Embryonic facial prominence (tissue), 1 donor: ENCODE data around the gene KRTAP22-1.

Experiments
- DNase-seq: peaks from one replicate; pipeline ENCODE4 v3.0.0-alpha.2; 2016; ENCODE audit errors: extremely low spot score

KRTAP22-1 gene

DNA sequence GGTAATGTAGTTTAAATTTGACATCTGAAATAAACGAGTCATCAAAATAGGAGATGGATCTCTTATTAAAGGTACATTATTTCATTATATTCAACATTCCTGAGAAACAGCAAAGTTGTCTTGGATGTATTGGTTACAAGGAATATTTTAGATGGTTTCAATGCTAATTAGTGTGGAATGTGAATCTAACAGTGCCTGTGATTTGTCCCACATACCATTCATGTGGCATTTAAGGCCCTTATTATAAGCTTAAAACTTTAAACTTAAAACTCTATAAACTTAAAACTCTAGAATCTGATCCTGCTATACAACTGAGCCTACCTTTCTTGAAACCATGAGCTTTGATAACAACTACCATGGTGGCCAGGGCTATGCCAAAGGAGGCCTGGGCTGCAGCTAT lies at the start of gene KRTAP22-1:
Gene KRTAP22-1 (plus strand): TSS at position 301 of the 400 bp plus-strand sequence.
- no peak for DNase-seq

GRCh38 chr21:30552782-30553181 lies 48.1 kb upstream of the KRTAP22-1 start:
- no peak for DNase-seq

DNA sequence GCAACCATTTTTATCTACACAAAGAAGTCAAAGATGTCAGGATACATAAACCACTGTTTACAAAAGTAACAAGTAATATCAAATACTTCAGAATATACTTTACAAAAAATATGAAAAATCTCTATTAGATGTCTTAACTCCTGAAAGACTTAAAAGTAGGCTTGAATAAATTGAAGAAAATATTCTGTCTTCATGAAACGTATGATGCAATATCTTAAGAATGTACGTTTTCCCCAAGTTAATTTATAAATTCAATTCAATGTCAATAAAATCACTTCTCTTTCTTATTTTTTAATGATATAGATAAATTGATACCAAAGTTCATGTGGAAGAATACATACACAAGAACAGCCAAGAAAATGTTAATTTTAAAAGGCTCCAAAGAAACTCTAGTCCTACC lies 45.8 kb upstream of the KRTAP22-1 start:
- no peak for DNase-seq

- DNase-seq, result no peak
These were observed 39.5 kb upstream of the KRTAP22-1 start, which contains the start of gene KRTAP19-7 for GRCh38 chr21:30561264-30561895. KRTAP19-7 (minus strand) TSS chr21:30561314; CDS start chr21:30561289, 25 bp downstream.

DNA sequence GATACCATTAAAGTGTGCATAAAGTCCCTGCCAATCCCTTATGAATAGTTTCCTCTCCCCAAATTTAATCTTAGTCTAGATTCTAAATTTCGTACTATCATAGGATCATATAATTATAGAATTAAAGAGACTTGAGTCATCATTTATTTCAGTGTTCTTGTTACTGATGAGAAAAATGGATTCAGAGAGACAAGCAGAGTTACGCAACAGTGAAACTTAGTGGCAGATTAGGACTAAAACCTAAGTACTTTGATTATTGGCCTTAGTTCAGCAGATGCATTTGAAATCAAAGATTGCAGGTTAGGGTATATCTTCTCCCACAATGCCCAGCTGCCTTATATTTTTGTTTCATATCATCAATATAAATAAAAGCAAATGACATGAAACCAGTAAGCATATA lies 38.9 kb upstream of the KRTAP22-1 start:
- no peak for DNase-seq

DNA sequence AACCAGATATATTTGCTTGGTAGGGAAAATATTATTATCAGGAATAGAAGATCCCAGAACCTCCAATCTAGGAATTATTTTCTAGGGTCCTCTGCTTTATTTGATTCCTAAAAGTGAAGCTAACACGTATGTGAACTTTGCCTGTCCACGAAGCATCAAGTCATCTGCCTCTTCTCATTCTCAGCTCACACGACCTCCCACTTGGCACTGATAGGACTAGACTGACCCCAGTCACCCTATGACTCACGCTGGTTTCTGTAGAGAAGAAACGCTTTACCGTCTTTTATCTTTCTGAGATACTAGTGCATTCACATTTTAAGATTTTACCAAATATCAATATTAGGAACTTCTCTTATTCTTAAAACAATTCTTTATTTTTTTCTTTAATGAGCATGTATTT lies 37.8 kb upstream of the KRTAP22-1 start:
- DNase-seq, result no peak

- no peak for DNase-seq
These were observed 37.3 kb upstream of the KRTAP22-1 start for GRCh38 chr21:30563630-30564029.

GRCh38 chr21:30567617-30568016 lies 33.3 kb upstream of the KRTAP22-1 start:
- no peak for DNase-seq

DNA sequence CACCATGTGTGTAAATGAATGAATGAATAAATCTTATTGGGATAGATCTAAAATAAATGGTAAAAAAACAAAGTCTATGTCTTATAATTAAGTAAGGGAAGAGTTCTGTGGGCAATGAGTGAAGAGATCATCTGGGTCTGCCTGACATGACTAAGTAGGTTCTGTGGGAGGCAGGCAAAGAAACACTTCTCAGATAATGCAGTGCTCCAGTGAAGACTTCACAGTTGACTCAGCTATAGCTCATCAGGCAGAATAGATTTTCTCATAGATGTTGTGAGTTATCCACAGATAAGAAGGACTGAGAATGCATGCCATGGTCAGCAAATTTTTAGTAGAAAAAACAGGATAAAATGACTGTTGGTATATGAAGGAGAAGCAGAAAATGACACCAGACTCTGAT lies 23.1 kb upstream of the KRTAP22-1 start:
- DNase-seq, result no peak

DNA sequence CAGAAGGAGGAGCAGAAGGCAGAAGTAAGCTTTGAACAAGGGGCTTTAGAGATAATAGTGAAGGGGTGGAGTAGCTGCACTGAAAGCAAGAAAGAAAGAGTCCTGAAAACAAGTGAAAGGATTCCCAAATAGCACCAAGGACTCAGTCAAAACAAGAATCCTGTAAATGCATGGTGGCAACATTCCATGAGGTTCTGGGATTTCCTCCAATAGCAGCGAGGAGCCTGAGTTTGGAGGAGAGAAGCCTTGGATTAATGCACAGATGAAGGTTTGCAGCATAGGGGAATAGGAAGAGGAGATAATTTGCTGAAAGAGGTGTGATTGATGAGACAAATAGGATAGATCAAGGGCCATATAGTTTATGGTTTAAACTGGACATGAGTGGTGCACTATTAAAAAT lies 21.5 kb upstream of the KRTAP22-1 start:
- DNase-seq, result no peak

GRCh38 chr21:30580132-30580531 lies 20.8 kb upstream of the KRTAP22-1 start:
- no peak for DNase-seq

- DNase-seq, result no peak
These were observed 18.0 kb upstream of the KRTAP22-1 start for GRCh38 chr21:30582870-30583269.

GRCh38 chr21:30590297-30590696 lies 10.6 kb upstream of the KRTAP22-1 start, which contains the start of gene KRTAP22-2:
KRTAP22-2 (minus strand) TSS chr21:30590397.
- no peak for DNase-seq

- DNase-seq, result no peak
These were observed 8.7 kb upstream of the KRTAP22-1 start, which contains the start of gene KRTAP6-3 for GRCh38 chr21:30592140-30592539. KRTAP6-3 (plus strand) TSS chr21:30592440; CDS start chr21:30592446, 6 bp downstream.

DNA sequence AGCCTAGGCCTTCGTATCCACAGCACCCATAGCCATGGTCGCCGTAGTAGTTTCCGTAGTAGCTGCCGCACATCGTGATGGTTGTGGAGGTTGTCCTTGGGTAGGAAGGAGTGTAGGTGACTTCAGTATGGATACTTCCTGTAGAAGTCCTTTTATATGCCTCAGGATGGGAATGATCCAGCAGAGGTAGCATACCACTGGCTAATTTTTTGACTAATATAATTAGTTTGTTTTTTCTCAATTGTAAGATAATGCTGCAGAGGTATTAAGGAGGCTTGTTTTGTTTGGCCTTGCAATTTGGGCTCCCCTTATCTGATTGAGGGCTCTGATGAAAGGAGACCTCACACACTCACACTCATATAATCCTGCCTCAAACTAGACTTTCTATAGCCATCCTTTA lies 2.1 kb upstream of the KRTAP22-1 start, which contains the start of gene KRTAP6-2:
Gene KRTAP6-2 (minus strand): TSS at position 101 of the 400 bp plus-strand sequence. CDS start 28 bp downstream, at position 73.
- no peak for DNase-seq

- no peak for DNase-seq
These were observed 5.1 kb downstream of the KRTAP22-1 start for GRCh38 chr21:30605968-30606367.

DNA sequence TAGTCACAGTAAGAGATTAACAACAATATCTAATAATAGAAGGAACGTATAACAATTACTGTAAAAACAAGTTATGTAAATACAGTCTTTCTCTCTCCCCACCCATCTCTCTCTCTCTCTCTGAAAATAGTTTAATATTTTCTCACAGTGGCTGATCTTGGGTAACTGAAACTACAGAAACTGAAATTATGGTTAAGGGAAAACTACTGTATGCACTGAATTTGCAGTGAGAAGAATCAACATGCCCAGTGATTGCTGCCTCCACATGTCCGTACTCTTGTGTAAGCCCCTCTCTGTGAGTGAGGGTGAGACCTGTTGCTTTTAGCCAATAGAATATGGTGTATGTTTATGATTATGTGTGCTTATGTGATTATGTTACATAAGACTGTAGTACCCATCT lies 11.2 kb downstream of the KRTAP22-1 start:
- DNase-seq, result no peak

GRCh38 chr21:30613836-30614235 lies 12.9 kb downstream of the KRTAP22-1 start, which contains the start of gene KRTAP6-1:
KRTAP6-1 (minus strand) TSS chr21:30613930; CDS start chr21:30613904, 26 bp downstream.
- no peak for DNase-seq

- no peak for DNase-seq
These were observed 14.3 kb downstream of the KRTAP22-1 start for GRCh38 chr21:30615199-30615598.

DNA sequence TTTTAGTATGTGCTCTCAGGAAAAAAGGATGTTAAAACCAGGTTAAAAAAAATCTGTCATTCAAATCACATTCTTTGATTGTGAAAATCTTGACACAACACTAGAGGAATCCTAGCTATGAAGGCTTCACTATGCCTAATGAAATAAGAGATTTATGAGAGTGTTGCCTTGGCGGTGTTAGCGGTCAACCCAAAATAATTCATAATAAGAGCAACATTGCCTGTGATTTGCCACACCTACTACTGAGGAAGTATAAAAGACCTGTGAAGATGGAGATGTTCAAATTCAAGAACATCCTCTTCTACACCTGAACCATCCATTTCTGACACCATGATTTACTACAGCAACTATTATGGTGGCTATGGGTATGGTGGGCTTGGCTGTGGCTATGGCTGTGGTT lies 15.2 kb downstream of the KRTAP22-1 start, which contains the start of gene KRTAP20-1:
Gene KRTAP20-1 (plus strand): TSS at position 301 of the 400 bp plus-strand sequence. CDS start 30 bp downstream, at position 331.
- no peak for DNase-seq

DNA sequence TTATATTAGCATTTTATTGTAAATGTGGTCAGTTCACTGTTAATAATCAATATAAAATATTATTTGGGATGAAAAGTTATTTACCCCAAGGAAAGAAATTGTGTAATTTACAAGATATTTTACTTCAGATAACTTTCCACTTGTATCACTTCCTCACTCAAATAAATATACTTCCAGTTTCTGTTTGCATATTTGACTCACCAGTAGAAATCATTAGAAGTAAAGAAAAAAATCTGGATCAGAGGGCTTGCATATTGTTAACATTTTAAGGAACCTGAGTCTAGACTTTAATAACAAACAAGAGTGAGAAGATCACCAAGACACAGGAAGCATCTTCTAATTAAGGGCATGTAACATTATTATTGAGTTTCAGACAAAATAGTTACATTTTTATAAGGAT lies 19.2 kb downstream of the KRTAP22-1 start:
- no peak for DNase-seq

GRCh38 chr21:30620522-30620921 lies 19.6 kb downstream of the KRTAP22-1 start, which contains the start of gene KRTAP20-4:
KRTAP20-4 (plus strand) TSS chr21:30620627.
- DNase-seq, result no peak

DNA sequence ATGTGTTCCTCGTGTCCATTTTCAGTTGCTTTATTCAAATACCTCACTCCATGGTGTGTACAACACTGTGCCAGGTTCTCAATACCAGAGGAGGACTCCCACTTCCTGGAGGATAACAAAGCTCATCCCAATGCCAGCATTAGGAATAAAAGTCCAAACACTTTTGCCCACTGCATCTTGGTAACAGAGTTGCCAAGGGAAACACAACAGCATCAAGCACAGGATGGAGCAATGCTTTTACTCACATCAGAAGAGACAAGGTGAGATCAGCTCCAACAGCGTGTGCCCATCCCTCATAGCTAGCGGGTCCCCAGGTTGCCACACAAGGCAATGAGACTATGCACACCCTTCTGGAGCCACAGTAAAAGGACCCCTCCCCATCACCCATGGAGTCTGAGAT lies 22.5 kb downstream of the KRTAP22-1 start:
- no peak for DNase-seq
